Left ventricle myocardium inferior (tissue), 1 donor: Measurements from ENCODE around the gene MTHFSD. TPM values are rescaled to one million over a fixed set of nuclear protein-coding genes. Genes with fewer than 3 reads are reported as not detected.
A peak's percentile ranks its signal among the peaks of the same experiment; 100 is the strongest.

Experiments used
- DNase-seq: peaks from one replicate; pipeline ENCODE4 v3.0.0-alpha.2; 2020
- H3K27ac ChIP-seq: fragments of 200-600 bp; replicated peaks from 2 replicates; pipeline ENCODE4 v1.8.0; 2021
- H3K27me3 ChIP-seq: fragments of 200-600 bp; 2 replicates; pipeline ENCODE4 v1.8.0; 2021; ENCODE audit warnings: low read depth
- H3K36me3 ChIP-seq: fragments of 200-600 bp; 2 replicates; pipeline ENCODE4 v1.8.0; 2021
- H3K4me1 ChIP-seq: fragments of 200-600 bp; 2 replicates; pipeline ENCODE4 v1.8.0; 2021
- H3K4me3 ChIP-seq: fragments of 200-600 bp; 2 replicates; pipeline ENCODE4 v1.8.0; 2021; ENCODE audit warnings: mild to moderate bottlenecking, moderate library complexity
- H3K9me3 ChIP-seq: fragments of 200-600 bp; replicated peaks from 2 replicates; pipeline ENCODE4 v1.8.0; 2021
- CTCF ChIP-seq: fragments of 200-600 bp; IDR thresholded peaks from 2 replicates; pipeline ENCODE4 v1.8.0; 2021; ENCODE audit warnings: antibody characterized with exemption, mild to moderate bottlenecking, borderline replicate concordance
- intact Hi-C: fragments of 100-400 bp; cut with micrococcal nuclease; formaldehyde crosslinking; loops from one replicate; pipeline ENCODE4 v1.11.0; 2022
- total RNA-seq: library from RNA; stranded (reverse); fragmentation: NEBNext Ultra II Directional; extraction: Animal tissue kit (Norgen Biotek cat#: 25700); gene quantifications from one replicate; pipeline ENCODE4 v1.2.1, GENCODE V29; 2021
- donor health status: DM: no; HTN: yes; CAD: no; lungs with severe emphysema.

Gene MTHFSD
- total RNA-seq, 1 donor from 2014 or later, result 10.2 TPM

- Histone ChIP-seq H3K27me3 (peaks cover 98% of the 10 kb centered on the region), H3K27ac (peak within 1 kb of the TSS; percentile 86), H3K9me3 (no peaks in the 10 kb centered on the region), H3K4me3 (peak within 1 kb of the TSS; percentile 69), H3K4me1 (peaks cover 22% of the 10 kb centered on the region), H3K36me3 (no peaks in the 10 kb centered on the region)
- DNase-seq, result peak; percentile 92
- intact Hi-C loops, result no loop called here
- no peak for TF ChIP-seq CTCF
Observed at GRCh38 chr16:86566601-86566965, 11.5 kb upstream of the MTHFSD start, which contains the start of gene FOXC2. Gene FOXC2, plus strand, starts transcription at chr16:86566829. Its CDS starts 507 bp downstream, at chr16:86567336.

- Histone ChIP-seq H3K9me3 (no peaks in the 10 kb centered on the region), H3K4me3 (peak overlapping the region; percentile 69), H3K36me3 (no peaks in the 10 kb centered on the region), H3K27me3 (peaks cover 98% of the 10 kb centered on the region), H3K4me1 (peaks cover 21% of the 10 kb centered on the region), H3K27ac (peak overlapping the region; percentile 86)
- TF ChIP-seq CTCF, result no peak
- intact Hi-C loops, result no loop called here
- no peak for DNase-seq
Observed at GRCh38 chr16:86565644-86566511, 10.8 kb upstream of the MTHFSD start.

GRCh38 chr16:86565181-86565631 is 10.2 kb upstream of the MTHFSD start:
- no peak for TF ChIP-seq CTCF
- Histone ChIP-seq H3K4me1 (peaks cover 21% of the 10 kb centered on the region), H3K27me3 (peaks cover 98% of the 10 kb centered on the region), H3K36me3 (no peaks in the 10 kb centered on the region), H3K9me3 (no peaks in the 10 kb centered on the region), H3K27ac (peak overlapping the region; percentile 86), H3K4me3 (peak overlapping the region; percentile 69)
- no peak for DNase-seq
- intact Hi-C loops, result no loop called here

- peaks cover 98% of the 10 kb centered on the region for H3K27me3 ChIP-seq
- peak overlapping the region; percentile 42 for H3K4me3 ChIP-seq
- intact Hi-C loops, result loop anchor here (5.0 kb wide), 2 partner anchors 499 to 714 kb away; no protein-coding TSS in a partner anchor
- no peaks in the 10 kb centered on the region for H3K9me3 ChIP-seq
- peak; percentile 86 for DNase-seq
- H3K4me1 ChIP-seq, result peaks cover 21% of the 10 kb centered on the region
- H3K27ac ChIP-seq, result peak overlapping the region; percentile 57
- TF ChIP-seq CTCF, result peak; percentile 100
- H3K36me3 ChIP-seq, result no peaks in the 10 kb centered on the region
Observed at GRCh38 chr16:86563469-86564345, 8.7 kb upstream of the MTHFSD start.

- Histone ChIP-seq H3K27me3 (peaks cover 97% of the 10 kb centered on the region), H3K9me3 (no peaks in the 10 kb centered on the region), H3K36me3 (no peaks in the 10 kb centered on the region), H3K4me3 (no peak overlapping the region), H3K27ac (no peak overlapping the region), H3K4me1 (peaks cover 19% of the 10 kb centered on the region)
- TF ChIP-seq CTCF, result no peak
- intact Hi-C loops, result loop anchor here (5.0 kb wide), 2 partner anchors 500 to 715 kb away; no protein-coding TSS in a partner anchor
- no peak for DNase-seq
Observed at GRCh38 chr16:86562356-86562755, 7.3 kb upstream of the MTHFSD start.
